Activated CD4-positive, alpha-beta T cell treated with anti-CD3 and anti-CD28 coated beads, Interleukin-2, amount 10 ng/mL, durations not matched to agents 7 days and 5 days (primary cell): ENCODE data around the gene GLP1R. TPM values are rescaled to one million over a fixed set of nuclear protein-coding genes. Genes with fewer than 3 reads are reported as not detected.

Experiments
- CTCF ChIA-PET: fragments of 350-600 bp; sonication (Branson Sonifier 250); formaldehyde crosslinking; loops from one replicate; lab custom pipeline; 2021; ENCODE audit warnings: antibody characterized with exemption; lab: Charles Lee
- POLR2A ChIA-PET: fragments of 350-600 bp; sonication (Branson Sonifier 250); formaldehyde crosslinking; loops from one replicate; lab custom pipeline; 2021; ENCODE audit warnings: antibody characterized with exemption; lab: Charles Lee
- DNase-seq: peaks from one replicate; pipeline ENCODE4 v3.0.0-alpha.2; 2020
- H3K27ac Mint-ChIP-seq: one replicate; pipeline ENCODE4 v1.8.0; 2021; ENCODE audit warnings: mild to moderate bottlenecking, moderate library complexity, mixed read lengths
- H3K27me3 Mint-ChIP-seq: one replicate; pipeline ENCODE4 v1.8.0; 2021; ENCODE audit warnings: mixed read lengths
- H3K36me3 Mint-ChIP-seq: one replicate; pipeline ENCODE4 v1.8.0; 2021; ENCODE audit warnings: low read depth, mixed read lengths
- H3K4me1 Mint-ChIP-seq: one replicate; pipeline ENCODE4 v1.8.0; 2021; ENCODE audit warnings: mixed read lengths
- H3K4me3 Mint-ChIP-seq: one replicate; pipeline ENCODE4 v1.8.0; 2021; ENCODE audit warnings: mild to moderate bottlenecking, moderate library complexity, mixed read lengths
- H3K9me3 Mint-ChIP-seq: one replicate; pipeline ENCODE4 v1.8.0; 2021; ENCODE audit warnings: mixed read lengths
- total RNA-seq, 2 experiments: library from RNA; stranded (reverse); gene quantifications; one replicate each; pipeline ENCODE4 v1.2.3, GENCODE V29; 2021

GLP1R gene
- total RNA-seq, 2 experiments from 2014 or later: not detected

GRCh38 chr6:39050453-39051112, 2.0 kb downstream of the GLP1R start:
- CTCF ChIA-PET: interaction anchor here (1.0 to 2.1 kb wide), 4 partner anchors 10 to 38 kb away, joined by 3 to 7 read pairs (median 6); no protein-coding TSS in a partner anchor

GRCh38 chr6:39051399-39052122, 3.0 kb downstream of the GLP1R start:
- POLR2A ChIA-PET: no interaction called here
- Mint-ChIP-seq H3K4me1 (peaks cover 20% of the 10 kb centered on the region), H3K9me3 (no peaks in the 10 kb centered on the region), H3K36me3 (no peaks in the 10 kb centered on the region), H3K4me3 (no peak overlapping the region), H3K27ac (no peak overlapping the region), H3K27me3 (peaks cover 32% of the 10 kb centered on the region)
- CTCF ChIA-PET: interaction anchor here (1.7 to 2.1 kb wide), 2 partner anchors 9 to 22 kb away, joined by 5 to 7 read pairs; no protein-coding TSS in a partner anchor
- no peak for DNase-seq

More at GRCh38 chr6:39050453-39051112, 2.0 kb downstream of the GLP1R start:
- Mint-ChIP-seq H3K4me1 (peaks cover 20% of the 10 kb centered on the region), H3K9me3 (no peaks in the 10 kb centered on the region), H3K27ac (no peak overlapping the region), H3K4me3 (no peak overlapping the region), H3K27me3 (peaks cover 38% of the 10 kb centered on the region), H3K36me3 (no peaks in the 10 kb centered on the region)
- POLR2A ChIA-PET: no interaction called here
- DNase-seq: no peak

- no peak overlapping the region for H3K27ac Mint-ChIP-seq
Measured at GRCh38 chr6:39053016-39053624, 4.5 kb downstream of the GLP1R start.

GRCh38 chr6:39053854-39054576, 5.4 kb downstream of the GLP1R start:
- peaks cover 15% of the 10 kb centered on the region for H3K27me3 Mint-ChIP-seq
- no peak for DNase-seq
- no peaks in the 10 kb centered on the region for H3K36me3 Mint-ChIP-seq
- ChIA-PET CTCF (no interaction called here), POLR2A (no interaction called here)
- H3K4me3 Mint-ChIP-seq: no peak overlapping the region
- peaks cover 18% of the 10 kb centered on the region for H3K4me1 Mint-ChIP-seq
- no peaks in the 10 kb centered on the region for H3K9me3 Mint-ChIP-seq
- H3K27ac Mint-ChIP-seq: no peak overlapping the region

More at GRCh38 chr6:39053016-39053624, 4.5 kb downstream of the GLP1R start:
- no peak for DNase-seq
- Mint-ChIP-seq H3K27me3 (peaks cover 17% of the 10 kb centered on the region), H3K4me1 (peaks cover 18% of the 10 kb centered on the region), H3K4me3 (no peak overlapping the region), H3K36me3 (no peaks in the 10 kb centered on the region), H3K9me3 (no peaks in the 10 kb centered on the region)
- ChIA-PET POLR2A (no interaction called here), CTCF (no interaction called here)

GRCh38 chr6:39054577-39055142, 6.1 kb downstream of the GLP1R start:
- Mint-ChIP-seq H3K36me3 (no peaks in the 10 kb centered on the region), H3K9me3 (no peaks in the 10 kb centered on the region), H3K4me3 (no peak overlapping the region), H3K27me3 (peaks cover 9% of the 10 kb centered on the region), H3K4me1 (peaks cover 12% of the 10 kb centered on the region), H3K27ac (no peak overlapping the region)
- ChIA-PET POLR2A (no interaction called here), CTCF (interaction anchor here (1.3 kb wide), 1 partner anchor 20 kb away, joined by 4 read pairs; no protein-coding TSS in a partner anchor)
- no peak for DNase-seq

- no peaks in the 10 kb centered on the region for H3K36me3 Mint-ChIP-seq
- CTCF ChIA-PET: interaction anchor here (1.3 kb wide), 1 partner anchor 19 kb away, joined by 4 read pairs; no protein-coding TSS in a partner anchor
- no peaks in the 10 kb centered on the region for H3K27me3 Mint-ChIP-seq
- H3K9me3 Mint-ChIP-seq: no peaks in the 10 kb centered on the region
- H3K4me1 Mint-ChIP-seq: peaks cover 12% of the 10 kb centered on the region
- no peak for DNase-seq
- H3K27ac Mint-ChIP-seq: no peak overlapping the region
- POLR2A ChIA-PET: no interaction called here
- no peak overlapping the region for H3K4me3 Mint-ChIP-seq
Measured at GRCh38 chr6:39055661-39056060, 7.1 kb downstream of the GLP1R start.

- ChIA-PET CTCF (no interaction called here), POLR2A (no interaction called here)
- DNase-seq: no peak
- H3K9me3 Mint-ChIP-seq: no peaks in the 10 kb centered on the region
- H3K27ac Mint-ChIP-seq: no peak overlapping the region
- no peak overlapping the region for H3K4me3 Mint-ChIP-seq
- peaks cover 8% of the 10 kb centered on the region for H3K4me1 Mint-ChIP-seq
- no peaks in the 10 kb centered on the region for H3K27me3 Mint-ChIP-seq
- H3K36me3 Mint-ChIP-seq: no peaks in the 10 kb centered on the region
Measured at GRCh38 chr6:39056191-39056590, 7.6 kb downstream of the GLP1R start.

- H3K4me1 Mint-ChIP-seq: peaks cover 3% of the 10 kb centered on the region
- ChIA-PET POLR2A (no interaction called here), CTCF (no interaction called here)
- H3K9me3 Mint-ChIP-seq: no peaks in the 10 kb centered on the region
- no peaks in the 10 kb centered on the region for H3K36me3 Mint-ChIP-seq
- no peaks in the 10 kb centered on the region for H3K27me3 Mint-ChIP-seq
- H3K4me3 Mint-ChIP-seq: no peak overlapping the region
- no peak overlapping the region for H3K27ac Mint-ChIP-seq
- no peak for DNase-seq
Measured at GRCh38 chr6:39056681-39057080, 8.1 kb downstream of the GLP1R start.

GRCh38 chr6:39057251-39058155, 8.9 kb downstream of the GLP1R start:
- no peak for DNase-seq
- Mint-ChIP-seq H3K9me3 (no peaks in the 10 kb centered on the region), H3K27ac (no peak overlapping the region), H3K4me3 (no peak overlapping the region), H3K27me3 (no peaks in the 10 kb centered on the region), H3K4me1 (no peaks in the 10 kb centered on the region), H3K36me3 (no peaks in the 10 kb centered on the region)
- ChIA-PET CTCF (no interaction called here), POLR2A (no interaction called here)

GRCh38 chr6:39058471-39059147, 10.0 kb downstream of the GLP1R start:
- H3K36me3 Mint-ChIP-seq: no peaks in the 10 kb centered on the region
- H3K4me1 Mint-ChIP-seq: no peaks in the 10 kb centered on the region
- CTCF ChIA-PET: interaction anchor here (1.4 kb wide), 1 partner anchor 35 kb away, joined by 3 read pairs; no protein-coding TSS in a partner anchor
- no peak overlapping the region for H3K4me3 Mint-ChIP-seq
- POLR2A ChIA-PET: no interaction called here
- DNase-seq: no peak
- H3K27me3 Mint-ChIP-seq: no peaks in the 10 kb centered on the region
- no peaks in the 10 kb centered on the region for H3K9me3 Mint-ChIP-seq
- H3K27ac Mint-ChIP-seq: no peak overlapping the region
